Retinal pigment epithelial cell (primary cell): ENCODE measurements around the gene CGNL1.

Source experiments
- DNase-seq: peaks from one replicate; pipeline ENCODE4 v3.0.0-alpha.2; 2010; ENCODE audit warnings: low read depth
- H3K4me3 ChIP-seq: 2 replicates; pipeline ENCODE4 v1.5.1; 2011; ENCODE audit warnings: mild to moderate bottlenecking, low read length, control low read depth, moderate library complexity
- TF ChIP-seq, protein P1 (sequence below): conservative IDR thresholded peaks from 2 replicates; pipeline ENCODE4 v1.5.1; 2011; ENCODE audit warnings: low read depth, low read length, control low read depth, inconsistent platforms

Gene CGNL1

GRCh38 chr15:57586661-57587424 lies 210.5 kb downstream of the CGNL1 start:
- H3K4me3 ChIP-seq, result no peak overlapping the region
- TF ChIP-seq, protein P1, sequence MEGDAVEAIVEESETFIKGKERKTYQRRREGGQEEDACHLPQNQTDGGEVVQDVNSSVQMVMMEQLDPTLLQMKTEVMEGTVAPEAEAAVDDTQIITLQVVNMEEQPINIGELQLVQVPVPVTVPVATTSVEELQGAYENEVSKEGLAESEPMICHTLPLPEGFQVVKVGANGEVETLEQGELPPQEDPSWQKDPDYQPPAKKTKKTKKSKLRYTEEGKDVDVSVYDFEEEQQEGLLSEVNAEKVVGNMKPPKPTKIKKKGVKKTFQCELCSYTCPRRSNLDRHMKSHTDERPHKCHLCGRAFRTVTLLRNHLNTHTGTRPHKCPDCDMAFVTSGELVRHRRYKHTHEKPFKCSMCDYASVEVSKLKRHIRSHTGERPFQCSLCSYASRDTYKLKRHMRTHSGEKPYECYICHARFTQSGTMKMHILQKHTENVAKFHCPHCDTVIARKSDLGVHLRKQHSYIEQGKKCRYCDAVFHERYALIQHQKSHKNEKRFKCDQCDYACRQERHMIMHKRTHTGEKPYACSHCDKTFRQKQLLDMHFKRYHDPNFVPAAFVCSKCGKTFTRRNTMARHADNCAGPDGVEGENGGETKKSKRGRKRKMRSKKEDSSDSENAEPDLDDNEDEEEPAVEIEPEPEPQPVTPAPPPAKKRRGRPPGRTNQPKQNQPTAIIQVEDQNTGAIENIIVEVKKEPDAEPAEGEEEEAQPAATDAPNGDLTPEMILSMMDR, result no peak
- DNase-seq, result no peak

GRCh38 chr15:57589281-57589680 lies 213.0 kb downstream of the CGNL1 start:
- no peak for DNase-seq
- no peak overlapping the region for H3K4me3 ChIP-seq
- TF ChIP-seq, protein P1, result no peak

GRCh38 chr15:57589754-57590153 lies 213.4 kb downstream of the CGNL1 start:
- H3K4me3 ChIP-seq, result no peak overlapping the region
- TF ChIP-seq, protein P1, result no peak
- DNase-seq, result no peak

GRCh38 chr15:57591237-57591821 lies 215.0 kb downstream of the CGNL1 start:
- TF ChIP-seq, protein P1, result no peak
- H3K4me3 ChIP-seq, result peak overlapping the region; percentile 53
- no peak for DNase-seq

DNA sequence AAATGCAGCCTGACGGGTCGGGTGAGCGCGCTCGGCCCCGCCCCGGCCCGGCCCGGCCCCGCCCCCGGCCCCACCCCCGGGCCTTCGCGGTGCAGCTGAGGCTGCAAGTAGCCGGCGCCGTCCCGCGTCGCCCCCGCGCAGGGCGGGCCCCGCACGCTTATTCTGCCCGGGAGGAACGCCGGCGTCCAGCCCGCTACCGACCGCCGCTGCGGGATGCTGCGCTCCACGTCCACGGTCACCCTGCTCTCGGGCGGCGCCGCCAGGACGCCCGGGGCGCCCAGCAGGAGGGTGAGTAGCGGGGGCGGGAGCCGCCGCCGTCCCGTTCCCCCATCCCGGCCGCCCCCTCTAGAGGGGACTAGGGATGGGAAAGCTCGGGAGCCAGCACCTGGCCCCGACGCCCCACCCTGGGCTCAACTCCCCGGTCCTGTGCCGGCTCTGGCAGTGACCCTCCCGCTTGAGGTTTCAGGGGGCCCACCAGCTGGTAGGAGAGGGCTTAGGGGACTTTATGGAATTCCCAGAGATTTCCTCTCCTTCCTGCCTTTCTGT lies 215.6 kb downstream of the CGNL1 start, which contains the start of gene MYZAP:
Gene MYZAP, plus strand, starts transcription at position 83 of the 546 bp plus-strand sequence. Its CDS starts 131 bp downstream, at position 214.
- DNase-seq, result no peak
- peak within 1 kb of the TSS; percentile 53 for H3K4me3 ChIP-seq
- TF ChIP-seq, protein P1, result no peak

DNA sequence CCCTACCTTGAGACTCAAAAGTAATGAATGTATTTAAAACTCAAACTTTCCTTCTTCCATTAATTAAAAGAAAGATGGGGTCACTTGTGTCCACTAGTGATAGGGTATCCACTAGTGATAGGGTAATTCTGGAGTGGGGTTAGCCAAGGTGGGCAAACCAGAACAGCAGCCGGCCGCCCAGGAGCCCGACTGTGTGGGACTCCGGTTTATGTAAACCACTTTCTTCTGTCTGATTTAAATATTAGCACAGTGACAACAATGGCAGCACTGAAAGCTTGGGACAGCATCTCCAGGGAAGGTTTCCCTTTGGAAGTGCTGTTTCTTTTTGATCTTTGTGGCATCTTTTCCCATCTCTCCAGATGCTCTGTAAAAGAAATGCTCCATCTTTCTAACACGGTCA lies 216.1 kb downstream of the CGNL1 start:
- TF ChIP-seq, protein P1, result no peak
- DNase-seq, result no peak
- H3K4me3 ChIP-seq, result peak overlapping the region; percentile 33
